Measurements from ENCODE around the gene DNAJC12. TPM values are rescaled to one million over a fixed set of nuclear protein-coding genes. Genes with fewer than 3 reads are reported as not detected.
A peak's percentile ranks its signal among the peaks of the same experiment; 100 is the strongest.
"Not testable (repeated sequence)": the region's sequence is repeated elsewhere in the genome, so short reads cannot be mapped to it uniquely, and the experiment has no call there.

DNAJC12 gene
- total RNA-seq, 3 donors from 2014 or later = 0.96 to 49.8 (median 19.0) TPM

- Histone ChIP-seq H3K36me3 (no peaks in the 10 kb centered on the region), H3K4me3 (no peak overlapping the region), H3K4me1 (no peaks in the 10 kb centered on the region), H3K27ac (no peak overlapping the region), H3K9me3 (no peaks in the 10 kb centered on the region), H3K27me3 (no peaks in the 10 kb centered on the region)
- intact Hi-C loops (cut with DNase I; ENCODE audit: low total_unique reads) = loop anchor here (2.0 kb wide), 1 partner anchor 38 kb away; no protein-coding TSS in a partner anchor
- no peak for DNase-seq (ENCODE audit: low spot score in 2 of 2)
- TF ChIP-seq CTCF (IDR thresholded peaks at IDR 0.05) (no peak), POLR2A (IDR thresholded peaks at IDR 0.05) (no peak), POLR2AphosphoS5 (IDR thresholded peaks at IDR 0.05) (no peak)
Observed at GRCh38 chr10:67851186-67851585, 13.2 kb upstream of the DNAJC12 start.

GRCh38 chr10:67849331-67850011, 11.5 kb upstream of the DNAJC12 start:
- no peaks in the 10 kb centered on the region for H3K4me1 ChIP-seq
- DNase-seq (ENCODE audit: low spot score in 2 of 2) = peak; percentile 83 to 88
- H3K4me3 ChIP-seq = peak overlapping the region; percentile 70 to 75 (median 74)
- TF ChIP-seq POLR2A (IDR thresholded peaks at IDR 0.05) (peak; percentile 77), POLR2AphosphoS5 (IDR thresholded peaks at IDR 0.05) (peak; percentile 78 to 87 (median 86)), CTCF (IDR thresholded peaks at IDR 0.05) (no peak)
- no peaks in the 10 kb centered on the region for H3K36me3 ChIP-seq
- no peaks in the 10 kb centered on the region for H3K27me3 ChIP-seq
- intact Hi-C loops (cut with DNase I; ENCODE audit: low total_unique reads) = loop anchor here (2.0 to 5.0 kb wide), 3 partner anchors 39 to 1248 kb away; no protein-coding TSS in a partner anchor
- H3K9me3 ChIP-seq = no peaks in the 10 kb centered on the region
- H3K27ac ChIP-seq = peak overlapping the region; percentile 90

- Histone ChIP-seq H3K27ac (no peak overlapping the region), H3K4me3 (no peak overlapping the region), H3K27me3 (no peaks in the 10 kb centered on the region), H3K4me1 (no peaks in the 10 kb centered on the region), H3K36me3 (no peaks in the 10 kb centered on the region), H3K9me3 (peaks cover 0 to 3% of the 10 kb centered on the region in 2 donors)
- TF ChIP-seq CTCF (IDR thresholded peaks at IDR 0.05) (no peak), POLR2AphosphoS5 (IDR thresholded peaks at IDR 0.05) (no peak), POLR2A (IDR thresholded peaks at IDR 0.05) (no peak)
- intact Hi-C loops (cut with DNase I; ENCODE audit: low total_unique reads) = no loop called here
- DNase-seq (ENCODE audit: low spot score in 2 of 2) = no peak
Observed at GRCh38 chr10:67843284-67843683, 5.3 kb upstream of the DNAJC12 start.

GRCh38 chr10:67841737-67842136, 3.7 kb upstream of the DNAJC12 start:
- Histone ChIP-seq H3K27ac (no peak overlapping the region), H3K27me3 (no peaks in the 10 kb centered on the region), H3K4me1 (no peaks in the 10 kb centered on the region), H3K9me3 (peaks cover 0 to 3% of the 10 kb centered on the region in 2 donors), H3K4me3 (no peak overlapping the region), H3K36me3 (no peaks in the 10 kb centered on the region)
- DNase-seq (ENCODE audit: low spot score in 2 of 2) = no peak
- intact Hi-C loops (cut with DNase I; ENCODE audit: low total_unique reads) = no loop called here
- TF ChIP-seq POLR2AphosphoS5 (IDR thresholded peaks at IDR 0.05) = no peak
- no peak for TF ChIP-seq CTCF (IDR thresholded peaks at IDR 0.05)
- no peak for TF ChIP-seq POLR2A (IDR thresholded peaks at IDR 0.05)

- DNase-seq (ENCODE audit: low spot score in 2 of 2) = no peak
- no peaks in the 10 kb centered on the region for H3K4me1 ChIP-seq
- no peaks in the 10 kb centered on the region for H3K36me3 ChIP-seq
- no peak overlapping the region for H3K4me3 ChIP-seq
- no peaks in the 10 kb centered on the region for H3K27me3 ChIP-seq
- TF ChIP-seq CTCF (IDR thresholded peaks at IDR 0.05) (no peak), POLR2AphosphoS5 (IDR thresholded peaks at IDR 0.05) (no peak), POLR2A (IDR thresholded peaks at IDR 0.05) (no peak)
- intact Hi-C loops (cut with DNase I; ENCODE audit: low total_unique reads) = no loop called here
- H3K9me3 ChIP-seq = peaks cover 0 to 3% of the 10 kb centered on the region in 2 donors
- H3K27ac ChIP-seq = no peak overlapping the region
Observed at GRCh38 chr10:67839951-67840350, 2.0 kb upstream of the DNAJC12 start.

- H3K27ac ChIP-seq; H3K27me3 ChIP-seq; H3K4me3 ChIP-seq; intact Hi-C loops (cut with DNase I; ENCODE audit: low total_unique reads); H3K36me3 ChIP-seq; H3K4me1 ChIP-seq; DNase-seq (ENCODE audit: low spot score in 2 of 2); H3K9me3 ChIP-seq: not testable (repeated sequence)
Observed at GRCh38 chr10:67839511-67839910, 1.5 kb upstream of the DNAJC12 start.
